Activated T-cell treated with anti-CD3 and anti-CD28 coated beads, Interleukin-2, amount 50 U/mL, for 72 hours (primary cell): ENCODE data around the gene HOXD9. TPM values are rescaled to one million over a fixed set of nuclear protein-coding genes. Genes with fewer than 3 reads are reported as not detected.
A peak's percentile ranks its signal among the peaks of the same experiment; 100 is the strongest.

Source experiments
- ATAC-seq, 2 donors: fragments of 150-1000 bp; cut with Tn5 transposase; replicated peaks in 1 of 2; 2 replicates each; pipeline ENCODE4 v1.10.0; 2021; ENCODE audit warnings: moderate library complexity in 2 of 2, mild to moderate bottlenecking in 1 of 2
- DNase-seq, 2 donors: peaks; one replicate each; pipeline ENCODE4 v3.0.0; 2021 to 2022; ENCODE audit warnings: mixed read lengths in 1 of 2
- H3K27ac Mint-ChIP-seq: one replicate; pipeline ENCODE4 v1.8.0; 2022; ENCODE audit warnings: mild to moderate bottlenecking, moderate library complexity, mixed read lengths
- H3K27me3 Mint-ChIP-seq: one replicate; pipeline ENCODE4 v1.8.0; 2022; ENCODE audit warnings: low read depth, mixed read lengths
- H3K36me3 Mint-ChIP-seq, 2 donors: one replicate each; pipeline ENCODE4 v1.8.0; 2022; ENCODE audit warnings: mixed read lengths in 2 of 2, mild to moderate bottlenecking in 1 of 2; ENCODE audit not compliant: insufficient read depth in 2 of 2
- H3K4me1 Mint-ChIP-seq: one replicate; pipeline ENCODE4 v1.8.0; 2022; ENCODE audit warnings: low read depth, mixed read lengths
- H3K4me3 Mint-ChIP-seq, 2 donors: one replicate each; pipeline ENCODE4 v1.8.0; 2022; ENCODE audit warnings: mild to moderate bottlenecking in 2 of 2, mixed read lengths in 2 of 2, moderate library complexity in 2 of 2
- H3K9me3 Mint-ChIP-seq, 2 donors: one replicate each; pipeline ENCODE4 v1.8.0; 2022; ENCODE audit warnings: mixed read lengths in 2 of 2
- total RNA-seq, 2 donors: library from RNA; stranded (reverse); gene quantifications; one replicate each; pipeline ENCODE4 v1.2.3, GENCODE V29; 2022

Gene HOXD9
- total RNA-seq, 2 donors from 2014 or later = not detected

DNA sequence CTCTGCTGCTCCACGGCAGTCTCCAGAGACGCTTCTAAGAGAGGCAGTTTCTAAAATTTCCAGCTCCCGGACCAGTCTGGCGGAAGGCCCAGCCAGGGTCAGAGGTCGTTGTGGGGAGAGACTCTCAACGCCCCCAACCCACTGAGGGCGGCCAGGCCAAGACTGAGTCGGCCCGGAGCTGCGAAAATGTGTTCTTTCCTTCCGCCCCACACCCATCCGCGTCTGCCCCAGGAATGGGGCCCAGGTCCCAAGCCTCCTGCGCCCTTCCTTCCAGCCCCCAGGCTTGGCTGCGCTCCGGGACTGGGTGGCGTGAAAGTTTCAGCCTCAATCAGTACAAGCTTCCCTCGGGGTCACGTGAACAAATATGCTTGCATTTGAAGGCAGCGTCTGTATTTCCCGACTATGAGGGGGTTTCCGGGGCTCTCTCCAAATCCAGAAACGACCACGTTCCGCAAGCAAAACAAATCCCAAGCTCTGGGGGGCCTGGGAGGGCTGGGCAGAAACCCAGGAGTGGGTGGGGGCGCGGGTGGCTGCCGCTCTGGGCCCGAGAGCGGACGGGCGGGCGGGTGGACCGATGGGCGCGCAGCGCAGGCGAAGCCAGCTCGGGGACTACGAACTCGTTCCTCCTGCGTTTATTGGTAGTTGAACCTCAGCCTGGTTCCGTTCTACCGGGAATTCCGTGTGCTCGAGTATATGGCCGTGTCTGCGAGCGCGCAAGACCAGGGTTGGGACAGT, 37.9 kb downstream of the HOXD9 start:
- H3K4me1 Mint-ChIP-seq = peaks cover 24% of the 10 kb centered on the region
- H3K4me3 Mint-ChIP-seq = peak overlapping the region; percentile 21 to 52
- ATAC-seq (no peak), DNase-seq (no peak)
- peaks cover 2 to 8% of the 10 kb centered on the region in 2 donors for H3K36me3 Mint-ChIP-seq
- no peak overlapping the region for H3K27ac Mint-ChIP-seq
- H3K9me3 Mint-ChIP-seq = no peaks in the 10 kb centered on the region
- H3K27me3 Mint-ChIP-seq = peaks cover 83% of the 10 kb centered on the region

DNA sequence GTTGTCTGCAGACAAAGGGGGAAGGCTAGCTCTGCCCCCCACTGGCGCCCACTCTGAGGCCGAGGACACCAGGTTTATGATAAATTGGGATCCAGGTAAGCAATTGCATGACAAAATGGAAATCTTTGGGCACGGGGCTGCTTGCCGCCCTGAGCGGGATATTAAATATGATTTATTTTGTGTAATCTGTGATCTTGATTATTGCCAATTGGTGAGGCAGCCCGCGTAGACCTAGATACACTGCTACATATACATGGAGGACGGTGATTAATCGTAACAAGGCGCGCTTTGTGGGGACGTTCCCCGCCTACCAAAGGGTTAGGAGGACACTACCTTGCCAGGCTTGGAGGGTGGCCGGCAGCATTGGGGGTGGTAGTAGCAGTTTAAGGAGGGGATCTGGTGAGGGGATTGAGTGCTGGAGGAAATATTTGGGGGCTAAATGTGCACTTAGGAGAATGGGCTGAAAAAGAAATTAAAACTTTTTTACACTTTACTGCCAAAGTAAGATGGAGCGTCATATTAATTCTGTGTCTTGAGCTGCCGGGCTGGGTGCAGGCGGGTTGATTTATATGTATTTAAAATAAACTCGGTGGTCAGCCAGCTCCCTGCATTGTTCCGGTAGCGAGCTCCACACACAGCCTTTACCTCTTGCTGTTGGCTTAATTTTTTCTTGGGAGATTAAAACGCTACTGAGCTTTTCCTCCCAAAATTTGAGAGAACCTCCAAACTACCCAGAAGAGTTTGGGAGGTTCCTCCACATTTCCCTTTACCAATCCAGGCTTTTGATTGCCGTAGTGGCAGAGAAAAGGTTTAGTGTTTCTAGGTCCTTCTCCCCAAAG, 38.7 kb downstream of the HOXD9 start:
- H3K36me3 Mint-ChIP-seq = peaks cover 2 to 8% of the 10 kb centered on the region in 2 donors
- no peaks in the 10 kb centered on the region for H3K9me3 Mint-ChIP-seq

DNA sequence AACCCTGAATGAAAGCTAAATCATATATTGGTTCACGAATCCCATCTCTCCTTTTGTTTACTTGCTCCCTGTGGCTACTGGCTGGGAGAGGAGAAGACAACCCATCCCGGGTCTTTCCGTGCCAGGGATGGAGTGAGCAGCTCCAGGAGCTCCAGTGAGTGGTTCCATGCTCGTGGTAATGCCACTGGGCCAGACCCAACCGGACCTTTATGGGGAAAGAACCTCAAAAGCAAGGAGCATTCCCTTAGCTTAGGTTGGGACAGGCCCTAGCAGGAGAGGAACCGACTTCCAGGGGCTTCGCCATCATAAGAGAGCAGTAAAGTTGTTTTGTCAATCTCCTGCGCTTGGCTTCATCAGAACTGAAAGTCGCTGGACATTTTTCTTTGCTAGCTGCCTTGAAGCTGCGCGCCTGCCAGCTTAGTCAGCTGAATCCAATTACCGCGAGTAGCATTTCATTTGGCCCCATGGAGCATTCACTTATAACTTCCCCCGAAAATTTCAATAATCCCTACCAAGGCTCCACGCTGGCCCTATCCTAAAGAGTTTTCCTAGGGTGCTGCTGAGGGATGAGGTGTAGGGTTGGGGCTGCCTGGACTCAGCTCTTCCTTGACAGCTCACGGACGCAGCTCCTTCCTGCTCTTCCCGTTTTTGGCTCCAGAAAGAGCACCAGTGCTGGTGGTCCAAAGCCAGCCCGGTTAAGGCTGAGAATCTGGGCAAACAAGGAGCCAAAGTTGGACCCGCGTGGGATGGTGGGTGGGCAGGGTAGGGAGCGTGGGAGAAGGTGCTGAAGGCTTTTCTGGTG, 39.5 kb downstream of the HOXD9 start:
- H3K4me1 Mint-ChIP-seq = peaks cover 24% of the 10 kb centered on the region
- ATAC-seq = no peak

More for the DNA sequence above, 38.7 kb downstream of the HOXD9 start:
- no peak for DNase-seq
- peaks cover 83% of the 10 kb centered on the region for H3K27me3 Mint-ChIP-seq
- peak overlapping the region; percentile 81 for H3K27ac Mint-ChIP-seq
- no peak for ATAC-seq
- peaks cover 24% of the 10 kb centered on the region for H3K4me1 Mint-ChIP-seq
- peak overlapping the region; percentile 21 to 52 for H3K4me3 Mint-ChIP-seq

GRCh38 chr2:176162911-176163671, 40.6 kb downstream of the HOXD9 start:
- peaks cover 2 to 8% of the 10 kb centered on the region in 2 donors for H3K36me3 Mint-ChIP-seq
- DNase-seq (no peak), ATAC-seq (no peak)
- no peak overlapping the region for H3K27ac Mint-ChIP-seq
- H3K4me3 Mint-ChIP-seq = no peak overlapping the region
- peaks cover 15% of the 10 kb centered on the region for H3K4me1 Mint-ChIP-seq
- H3K27me3 Mint-ChIP-seq = peaks cover 86% of the 10 kb centered on the region
- no peaks in the 10 kb centered on the region for H3K9me3 Mint-ChIP-seq

More for the DNA sequence above, 39.5 kb downstream of the HOXD9 start:
- H3K36me3 Mint-ChIP-seq = peaks cover 2 to 8% of the 10 kb centered on the region in 2 donors
- H3K4me3 Mint-ChIP-seq = no peak overlapping the region
- peaks cover 85% of the 10 kb centered on the region for H3K27me3 Mint-ChIP-seq
- no peak overlapping the region for H3K27ac Mint-ChIP-seq
- H3K9me3 Mint-ChIP-seq = no peaks in the 10 kb centered on the region
- no peak for DNase-seq

GRCh38 chr2:176163672-176164056, 41.1 kb downstream of the HOXD9 start:
- no peak for DNase-seq
- no peak for ATAC-seq
- H3K9me3 Mint-ChIP-seq = no peaks in the 10 kb centered on the region
- peaks cover 10% of the 10 kb centered on the region for H3K4me1 Mint-ChIP-seq
- peaks cover 2 to 8% of the 10 kb centered on the region in 2 donors for H3K36me3 Mint-ChIP-seq
- H3K27me3 Mint-ChIP-seq = peaks cover 86% of the 10 kb centered on the region
- H3K27ac Mint-ChIP-seq = peak overlapping the region; percentile 79
- H3K4me3 Mint-ChIP-seq = peak overlapping the region in 1 of 2 donors; percentile 43

- H3K4me3 Mint-ChIP-seq = peak overlapping the region; percentile 4 to 43
- peak overlapping the region; percentile 79 for H3K27ac Mint-ChIP-seq
- H3K36me3 Mint-ChIP-seq = peaks cover 2 to 8% of the 10 kb centered on the region in 2 donors
- ATAC-seq = no peak
- peaks cover 10% of the 10 kb centered on the region for H3K4me1 Mint-ChIP-seq
- DNase-seq = no peak
- no peaks in the 10 kb centered on the region for H3K9me3 Mint-ChIP-seq
- H3K27me3 Mint-ChIP-seq = peaks cover 89% of the 10 kb centered on the region
These were observed 41.7 kb downstream of the HOXD9 start for GRCh38 chr2:176164201-176164600.

DNA sequence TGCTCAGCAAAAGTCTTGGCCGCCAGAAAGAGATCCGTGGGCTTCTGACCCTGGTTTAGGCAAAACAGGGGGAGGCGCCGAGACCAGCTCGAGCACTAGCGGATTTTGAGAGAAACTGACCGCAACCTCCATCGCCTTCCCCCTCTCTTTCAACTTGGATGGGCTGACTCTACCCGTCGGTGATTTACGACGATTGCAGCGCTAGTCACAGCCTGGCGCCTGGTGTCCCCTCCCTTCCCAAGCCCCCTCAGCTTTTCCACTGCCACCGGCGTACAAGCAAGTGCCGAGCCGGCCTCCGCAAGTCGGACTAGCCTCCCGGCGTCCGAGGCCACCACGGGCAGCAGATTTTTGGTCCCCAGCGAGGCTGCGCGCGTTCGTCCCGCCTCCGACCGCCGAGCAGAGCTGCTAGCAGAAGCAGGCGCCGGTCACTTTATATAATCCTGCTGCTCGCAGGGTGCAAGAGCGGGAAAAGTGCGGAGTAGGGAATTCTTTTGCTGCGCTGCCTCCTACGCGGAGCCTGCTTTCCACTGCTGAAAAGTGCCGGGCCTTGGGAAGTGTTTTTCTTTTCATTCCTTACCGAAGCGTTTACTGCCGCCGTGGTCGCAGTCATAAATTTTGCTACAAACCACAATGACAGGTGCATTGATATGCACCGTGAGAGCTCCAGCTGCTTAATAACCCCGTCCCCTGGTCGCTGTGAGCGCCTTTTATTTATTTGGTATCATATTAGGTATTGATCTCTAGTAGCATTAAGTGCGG, 42.3 kb downstream of the HOXD9 start:
- DNase-seq = no peak
- H3K4me3 Mint-ChIP-seq = peak overlapping the region; percentile 43 to 49
- H3K27me3 Mint-ChIP-seq = peaks cover 95% of the 10 kb centered on the region

DNA sequence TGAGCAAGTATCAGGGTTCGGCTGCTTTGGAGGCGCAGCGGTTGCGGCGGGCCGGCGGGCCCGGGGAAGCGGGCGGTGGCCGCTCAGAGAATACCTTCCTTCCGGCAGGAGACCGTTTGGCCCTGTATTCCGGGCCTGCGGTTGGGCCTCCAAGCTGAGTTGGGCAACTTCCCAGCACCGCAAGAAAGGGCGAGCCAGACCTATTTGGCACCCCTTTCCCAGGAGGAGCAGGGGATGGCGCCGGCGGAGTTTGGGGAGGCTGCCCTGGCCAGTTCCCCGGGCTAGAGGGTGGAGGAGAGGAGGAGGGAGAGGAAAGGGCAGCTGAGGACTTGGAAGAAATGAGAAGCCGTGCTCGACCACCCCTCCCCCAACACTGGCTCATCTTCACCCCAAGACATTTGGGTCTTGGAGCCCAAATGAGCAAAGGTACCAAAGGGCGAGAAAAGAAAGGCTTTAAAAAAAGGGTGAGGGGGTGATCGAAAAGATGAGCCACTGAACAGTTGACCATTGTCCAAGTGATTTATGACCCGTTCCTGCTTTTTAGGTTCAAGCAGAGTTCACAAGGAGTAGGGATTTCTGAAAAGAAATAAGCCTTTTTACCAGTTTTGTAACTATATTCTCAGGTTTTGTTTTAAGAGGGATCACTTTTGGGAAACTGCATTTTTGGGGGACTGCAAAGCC, 43.0 kb downstream of the HOXD9 start:
- no peaks in the 10 kb centered on the region for H3K9me3 Mint-ChIP-seq
- peak overlapping the region; percentile 64 for H3K27ac Mint-ChIP-seq
- no peak for DNase-seq
- H3K36me3 Mint-ChIP-seq = peaks cover 2 to 8% of the 10 kb centered on the region in 2 donors
- peak overlapping the region; percentile 12 to 49 for H3K4me3 Mint-ChIP-seq
- H3K27me3 Mint-ChIP-seq = peaks cover 96% of the 10 kb centered on the region
- peaks cover 10% of the 10 kb centered on the region for H3K4me1 Mint-ChIP-seq
- no peak for ATAC-seq

More for the DNA sequence above, 42.3 kb downstream of the HOXD9 start:
- peaks cover 10% of the 10 kb centered on the region for H3K4me1 Mint-ChIP-seq
- H3K36me3 Mint-ChIP-seq = peaks cover 2 to 8% of the 10 kb centered on the region in 2 donors
- no peaks in the 10 kb centered on the region for H3K9me3 Mint-ChIP-seq
- H3K27ac Mint-ChIP-seq = no peak overlapping the region
- no peak for ATAC-seq

DNA sequence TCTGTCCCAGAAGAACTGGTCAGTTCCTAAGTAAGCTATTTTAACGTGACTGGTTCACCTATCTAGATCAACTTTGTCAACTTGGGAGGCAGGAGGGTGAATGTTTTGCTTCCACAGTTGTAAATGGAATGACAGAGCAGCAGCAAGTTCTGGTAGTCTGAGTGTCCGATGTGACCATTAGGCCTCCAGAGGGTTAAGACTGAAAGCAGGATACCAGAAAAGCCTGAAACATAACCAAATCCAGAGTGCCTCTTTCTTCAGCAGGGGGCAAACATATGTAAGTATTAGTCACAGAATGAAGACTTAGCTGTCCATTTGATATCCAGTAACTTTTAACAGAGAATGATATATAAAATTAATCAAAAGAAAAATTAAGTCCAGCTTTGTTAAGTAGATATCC, 43.8 kb downstream of the HOXD9 start:
- Mint-ChIP-seq H3K27me3 (peaks cover 96% of the 10 kb centered on the region), H3K4me1 (peaks cover 10% of the 10 kb centered on the region), H3K4me3 (no peak overlapping the region), H3K36me3 (peaks cover 2 to 6% of the 10 kb centered on the region in 2 donors), H3K9me3 (no peaks in the 10 kb centered on the region), H3K27ac (no peak overlapping the region)
- DNase-seq = no peak
- no peak for ATAC-seq

DNA sequence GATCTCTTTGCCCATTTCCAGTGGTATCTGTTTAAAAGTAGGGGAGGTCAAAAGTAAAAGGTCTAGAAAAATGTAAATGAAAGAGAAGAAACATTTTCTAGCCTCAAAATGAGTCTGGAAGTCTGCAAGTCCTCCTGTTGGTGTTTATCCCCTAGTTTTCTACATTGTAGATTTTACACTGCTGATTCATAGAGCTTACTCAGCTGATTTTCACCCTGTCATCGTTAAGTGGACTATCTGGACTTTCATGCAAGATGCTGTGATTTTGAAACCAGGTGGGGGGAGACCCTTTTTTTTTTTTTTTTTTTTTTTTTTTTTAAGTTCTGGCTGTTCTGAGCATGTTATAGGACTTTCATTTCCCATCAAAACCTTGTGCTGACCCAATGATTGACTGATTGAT, 44.9 kb downstream of the HOXD9 start:
- ATAC-seq = no peak

DNA sequence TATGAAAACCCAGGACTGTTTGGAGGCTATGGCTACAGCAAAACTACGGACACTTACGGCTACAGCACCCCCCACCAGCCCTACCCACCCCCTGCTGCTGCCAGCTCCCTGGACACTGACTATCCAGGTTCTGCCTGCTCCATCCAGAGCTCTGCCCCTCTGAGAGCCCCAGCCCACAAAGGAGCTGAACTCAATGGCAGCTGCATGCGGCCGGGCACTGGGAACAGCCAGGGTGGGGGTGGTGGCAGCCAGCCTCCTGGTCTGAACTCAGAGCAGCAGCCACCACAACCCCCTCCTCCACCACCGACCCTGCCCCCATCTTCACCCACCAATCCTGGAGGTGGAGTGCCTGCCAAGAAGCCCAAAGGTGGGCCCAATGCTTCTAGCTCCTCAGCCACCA, 46.7 kb downstream of the HOXD9 start:
- H3K36me3 Mint-ChIP-seq = peaks cover 2 to 6% of the 10 kb centered on the region in 2 donors

More for the DNA sequence above, 44.9 kb downstream of the HOXD9 start:
- Mint-ChIP-seq H3K27ac (no peak overlapping the region), H3K9me3 (no peaks in the 10 kb centered on the region), H3K27me3 (peaks cover 92% of the 10 kb centered on the region), H3K4me3 (no peak overlapping the region), H3K4me1 (peaks cover 16% of the 10 kb centered on the region), H3K36me3 (peaks cover 3 to 6% of the 10 kb centered on the region in 2 donors)
- DNase-seq = no peak

More for the DNA sequence above, 46.7 kb downstream of the HOXD9 start:
- Mint-ChIP-seq H3K4me3 (no peak overlapping the region), H3K27me3 (peaks cover 92% of the 10 kb centered on the region), H3K9me3 (no peaks in the 10 kb centered on the region), H3K4me1 (peaks cover 26% of the 10 kb centered on the region), H3K27ac (no peak overlapping the region)
- ATAC-seq (no peak), DNase-seq (no peak)
